SK-MEL-5 (cell line): ENCODE measurements around the gene GRIN2A. TPM values are rescaled to one million over a fixed set of nuclear protein-coding genes. Genes with fewer than 3 reads are reported as not detected.
A peak's percentile ranks its signal among the peaks of the same experiment; 100 is the strongest.

Experiments
- DNase-seq: peaks from one replicate; pipeline ENCODE4 v3.0.0-alpha.2; 2016; ENCODE audit warnings: low read depth, low spot score
- in situ Hi-C: cut with HindIII; loops from 2 replicates; pipeline ENCODE4 v1.10.0; 2016; ENCODE audit warnings: low sequenced_read_pairs, high pct_unique_total_duplicates, low pct_unique_long_range_greater_than_20kb
- total RNA-seq: library from RNA; depleted of rRNA; stranded (reverse); fragments of >200 nt; shearing (Covaris generic); gene quantifications from 2 replicates; pipeline ENCODE4 v1.2.3, GENCODE V29; 2014

The GRIN2A gene
- total RNA-seq, 1 experiment from 2014 or later = 1.3 TPM

GRCh38 chr16:10111156-10111761 is 71.0 kb downstream of the GRIN2A start:
- in situ Hi-C loops = no loop called here
- DNase-seq = no peak

DNA sequence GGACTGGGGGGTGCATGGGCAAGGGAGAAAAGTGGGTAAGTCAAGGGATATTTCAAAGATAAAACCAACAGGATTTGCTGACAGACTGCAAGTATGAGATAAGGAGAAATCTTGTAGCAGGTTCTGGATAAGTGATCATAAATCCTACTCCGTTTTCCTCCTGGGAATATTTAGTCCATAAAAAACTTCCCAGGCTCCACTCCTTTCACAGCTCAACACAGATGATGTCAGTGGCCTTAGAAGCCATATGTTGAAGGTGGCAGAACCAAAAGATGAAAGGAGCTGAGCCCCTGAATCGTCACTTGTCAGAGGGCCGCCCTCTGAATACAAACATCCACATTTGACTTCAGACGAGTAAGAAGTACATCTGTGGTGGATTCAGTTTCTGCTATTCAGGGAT is 71.7 kb downstream of the GRIN2A start:
- in situ Hi-C loops = no loop called here
- DNase-seq = no peak

GRCh38 chr16:10107081-10107480 is 75.1 kb downstream of the GRIN2A start:
- in situ Hi-C loops = no loop called here
- no peak for DNase-seq

GRCh38 chr16:10103700-10104099 is 78.5 kb downstream of the GRIN2A start:
- no peak for DNase-seq
- in situ Hi-C loops = no loop called here

GRCh38 chr16:10103118-10103517 is 79.1 kb downstream of the GRIN2A start:
- DNase-seq = no peak
- in situ Hi-C loops = no loop called here

DNA sequence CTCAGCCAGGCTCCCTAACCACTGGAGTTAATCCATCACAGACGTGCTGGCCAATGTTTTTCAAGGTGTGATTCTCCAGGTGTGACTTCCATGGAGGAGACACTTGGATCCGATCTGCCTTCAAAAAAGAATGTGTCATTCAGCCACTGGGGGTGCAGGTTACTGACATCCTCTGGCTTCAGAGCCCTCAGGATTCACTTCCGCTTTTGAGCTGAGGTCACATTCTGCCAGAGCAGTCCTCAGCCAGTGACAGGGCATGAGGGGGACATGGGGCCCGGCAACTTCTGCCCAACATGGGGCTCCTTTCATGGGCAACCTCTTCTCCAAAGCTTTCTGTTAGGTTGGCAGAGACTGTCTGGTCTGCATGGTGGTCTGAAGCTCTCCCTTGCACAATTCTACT is 81.4 kb downstream of the GRIN2A start:
- in situ Hi-C loops = no loop called here
- no peak for DNase-seq

DNA sequence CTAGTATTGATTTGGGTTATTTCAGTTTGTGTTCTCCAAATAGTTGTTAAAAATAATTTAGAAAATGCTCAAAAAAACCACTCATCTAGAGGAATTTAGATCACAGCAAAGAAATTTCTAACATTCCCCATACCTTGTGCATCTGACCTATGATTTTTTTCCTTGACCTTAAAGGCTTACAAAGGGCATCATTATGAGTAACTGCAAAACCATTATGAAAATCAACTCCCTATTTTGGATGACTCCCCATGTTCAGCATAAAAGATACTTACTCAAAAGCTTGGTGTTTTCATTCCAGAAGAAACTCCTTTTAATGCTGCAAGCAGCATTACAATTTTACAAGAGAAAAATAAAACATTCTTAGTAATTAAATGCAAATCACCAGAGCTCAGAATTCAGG is 83.2 kb downstream of the GRIN2A start:
- no peak for DNase-seq
- in situ Hi-C loops = no loop called here

- no peak for DNase-seq
- in situ Hi-C loops = no loop called here
Measured at GRCh38 chr16:10097271-10097670, 85.0 kb downstream of the GRIN2A start.

DNA sequence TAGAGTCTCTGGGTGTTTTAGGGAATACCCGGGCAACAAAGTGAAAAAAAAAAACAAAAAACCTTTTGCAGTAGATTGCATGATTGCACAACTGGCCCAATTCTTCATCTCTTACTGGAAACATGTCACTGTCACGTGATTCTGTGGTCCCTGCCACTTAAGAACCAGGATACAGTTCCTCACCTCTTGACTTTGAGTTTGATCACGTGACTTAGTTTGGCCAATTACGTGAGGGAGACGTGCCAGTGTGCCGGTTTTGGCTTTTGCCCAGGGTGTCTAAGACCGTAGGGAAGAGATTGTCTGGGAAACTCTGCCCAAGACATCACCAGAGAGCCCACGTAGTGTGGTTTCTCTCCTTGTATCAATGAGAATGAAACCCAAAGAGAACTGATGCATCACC is 88.7 kb downstream of the GRIN2A start:
- DNase-seq = peak; percentile 9
- in situ Hi-C loops = no loop called here

DNA sequence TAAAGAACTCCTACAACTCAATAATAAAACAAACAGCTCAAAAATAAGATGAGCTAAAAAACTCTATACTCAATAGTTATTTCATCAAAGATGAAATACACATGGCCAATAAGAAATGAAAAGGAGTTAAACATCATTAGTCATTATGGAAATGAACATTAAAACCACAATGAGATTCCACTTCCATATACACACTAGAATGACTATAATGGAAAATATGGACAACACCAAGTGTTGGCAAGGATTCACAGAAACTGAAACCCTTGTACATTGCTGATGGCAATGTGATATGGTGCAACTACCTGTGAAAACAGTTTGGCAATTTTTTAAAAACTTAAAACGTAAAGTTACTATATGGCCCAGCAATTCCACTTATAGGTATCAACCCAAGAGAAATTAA is 91.4 kb downstream of the GRIN2A start:
- in situ Hi-C loops = no loop called here
- DNase-seq = no peak

GRCh38 chr16:10088380-10088793 is 93.8 kb downstream of the GRIN2A start:
- in situ Hi-C loops = no loop called here

GRCh38 chr16:10087151-10087550 is 95.1 kb downstream of the GRIN2A start:
- in situ Hi-C loops = no loop called here
- DNase-seq = no peak

More at GRCh38 chr16:10088380-10088793, 93.8 kb downstream of the GRIN2A start:
- no peak for DNase-seq

DNA sequence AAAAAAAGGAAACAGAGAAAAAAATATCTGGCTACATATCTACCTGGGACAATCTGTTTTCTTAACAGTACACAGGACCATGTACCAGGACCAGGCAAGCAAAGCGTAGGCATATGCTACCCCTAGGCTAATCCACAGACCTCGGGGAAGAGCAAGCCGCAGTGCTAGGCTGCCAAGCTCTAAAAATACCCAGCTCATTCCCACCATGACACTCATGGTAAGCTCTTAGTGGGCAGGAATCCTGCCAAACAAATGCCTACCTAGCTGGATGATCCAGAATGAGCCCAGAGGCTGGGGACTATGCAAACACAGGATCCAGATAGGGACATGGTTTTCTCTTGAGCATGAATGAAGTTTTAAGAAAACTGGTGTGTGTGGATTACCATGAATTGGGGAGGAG is 95.6 kb downstream of the GRIN2A start:
- DNase-seq = no peak
- in situ Hi-C loops = no loop called here

DNA sequence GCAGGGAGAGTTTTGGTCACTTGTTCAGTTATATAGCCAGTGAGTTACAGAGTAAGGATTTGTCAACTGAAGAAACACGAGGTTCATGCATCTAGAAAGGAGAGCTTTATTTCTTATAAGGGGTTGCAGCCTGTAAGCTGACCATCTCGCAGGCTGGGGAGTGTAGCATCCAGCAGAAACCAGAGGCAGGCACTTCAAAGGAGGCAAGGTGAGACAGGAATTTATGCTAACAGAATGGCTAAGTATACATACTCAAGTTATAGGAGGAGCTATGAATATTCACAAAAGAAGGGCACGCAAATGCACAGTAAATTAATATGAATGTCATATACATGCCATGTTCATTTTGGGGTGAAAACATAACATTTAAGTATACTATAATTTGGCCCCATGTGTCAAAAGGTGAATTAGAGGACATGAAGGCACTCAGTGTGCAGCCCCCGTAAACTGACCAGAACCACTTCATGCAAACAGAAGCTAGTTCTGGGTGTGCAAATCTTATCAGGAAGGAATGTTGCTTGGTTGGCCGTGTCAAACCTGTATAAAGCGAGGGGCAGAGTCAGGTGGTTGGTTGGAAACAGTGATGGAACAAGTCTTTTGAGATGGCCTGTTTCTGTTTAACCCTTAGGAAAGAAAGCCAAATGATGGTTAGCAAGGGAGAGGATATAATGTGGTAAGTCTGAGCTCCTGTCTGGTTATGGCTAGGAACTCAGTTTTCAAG is 97.0 kb downstream of the GRIN2A start:
- in situ Hi-C loops = no loop called here
- no peak for DNase-seq

DNA sequence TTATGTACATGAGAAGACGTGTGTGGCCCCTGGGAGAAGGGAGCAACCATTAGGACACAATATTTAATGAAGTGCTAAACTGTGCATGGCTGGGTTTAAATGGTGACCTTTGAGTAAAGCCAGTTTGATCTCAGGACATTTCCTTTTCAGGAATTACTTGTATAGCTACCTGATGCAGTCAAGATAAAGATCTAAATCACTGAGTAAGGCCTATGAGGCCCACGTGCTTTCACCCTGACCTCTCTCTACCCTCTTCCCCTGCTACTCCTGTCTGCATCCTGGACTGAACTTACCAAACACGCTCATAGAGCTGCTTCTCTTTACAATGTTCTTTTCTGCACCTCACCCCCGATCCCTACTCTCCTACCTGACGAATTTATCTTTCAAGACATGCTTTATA is 98.9 kb downstream of the GRIN2A start:
- in situ Hi-C loops = no loop called here
- no peak for DNase-seq

- DNase-seq = no peak
- in situ Hi-C loops = no loop called here
Measured at GRCh38 chr16:10081201-10081940, 100.9 kb downstream of the GRIN2A start.

DNA sequence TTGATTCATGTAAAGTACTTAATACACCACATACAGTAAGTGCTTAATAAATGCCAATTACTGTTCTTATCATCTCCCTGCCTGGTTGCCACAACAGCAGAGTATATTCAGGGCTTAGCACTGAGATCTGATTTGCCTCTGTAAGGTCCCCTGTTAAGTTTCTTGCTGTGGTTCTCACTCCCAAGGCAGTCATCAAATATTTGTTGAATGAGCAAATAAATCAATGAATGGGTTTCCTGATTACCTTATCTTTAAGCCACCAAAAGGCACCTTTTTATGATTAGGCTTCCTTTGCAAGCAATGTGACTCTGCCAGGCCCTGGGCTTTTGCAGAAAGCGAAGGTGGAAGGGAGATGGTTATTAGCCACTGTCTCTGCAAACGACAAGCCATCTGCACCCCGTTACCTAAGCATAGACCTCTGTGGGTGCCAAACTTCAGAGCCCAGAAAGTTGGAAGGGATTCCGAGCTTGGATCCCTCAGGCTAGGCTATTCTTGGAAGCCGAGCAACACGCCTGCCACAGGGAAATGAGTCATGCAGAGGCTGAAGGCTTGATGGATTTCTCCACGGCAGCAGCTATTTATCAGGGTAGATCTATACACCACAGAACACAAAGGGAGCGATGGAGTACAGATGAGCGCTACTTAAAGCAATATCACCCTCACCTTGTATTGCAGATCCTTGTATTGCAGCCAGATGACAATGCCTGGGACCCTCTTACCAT is 102.0 kb downstream of the GRIN2A start:
- peak; percentile 81 for DNase-seq
- in situ Hi-C loops = no loop called here

DNA sequence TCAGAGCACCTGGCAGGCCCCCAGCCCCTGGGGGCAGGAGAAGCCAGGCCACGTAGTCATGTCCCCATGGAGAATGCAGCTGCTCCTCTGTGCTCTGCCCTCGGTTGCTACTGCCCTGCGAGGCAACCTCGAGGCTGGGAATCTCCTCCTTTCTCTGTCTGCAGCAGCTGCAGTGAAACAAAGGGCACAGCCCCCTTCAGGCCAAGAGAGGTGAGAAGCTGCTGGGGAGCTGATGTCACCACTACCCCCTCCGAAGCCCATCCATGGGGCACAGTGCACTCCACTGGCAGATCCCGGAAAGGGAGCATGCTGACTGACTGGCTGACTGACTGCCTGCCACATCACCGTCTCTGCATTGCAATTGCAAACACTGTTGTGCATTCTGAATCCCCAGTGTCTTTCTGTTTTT is 103.7 kb downstream of the GRIN2A start:
- in situ Hi-C loops = no loop called here
- peak; percentile 8 for DNase-seq
